ENCODE data around the gene SEMA4G. TPM values are rescaled to one million over a fixed set of nuclear protein-coding genes. Genes with fewer than 3 reads are reported as not detected.

Gene SEMA4G
- total and polyA plus RNA-seq, 2 of the 13 experiments (the other 11 are each of a cell fraction or from before 2014, with no cell fraction given), result 46.2 to 207 TPM

GRCh38 chr10:100972115-100972903 is 3.0 kb downstream of the SEMA4G start (continued):
- no peak for TF ChIP-seq ZBTB38 (CRISPR knock-in tag; IDR thresholded peaks at IDR 0.05)
- TF ChIP-seq ZNF510 (CRISPR knock-in tag; IDR thresholded peaks at IDR 0.05; ENCODE audit: low read depth), result 0 out of 2 replicates have a peak, but pooled peaks have one; percentile 57
- TF ChIP-seq ZIK1 (CRISPR knock-in tag; IDR thresholded peaks at IDR 0.05; ENCODE audit: borderline replicate concordance, low read depth), result 0 out of 2 replicates have a peak, but pooled peaks have one; percentile 8
- TF ChIP-seq, protein P1, sequence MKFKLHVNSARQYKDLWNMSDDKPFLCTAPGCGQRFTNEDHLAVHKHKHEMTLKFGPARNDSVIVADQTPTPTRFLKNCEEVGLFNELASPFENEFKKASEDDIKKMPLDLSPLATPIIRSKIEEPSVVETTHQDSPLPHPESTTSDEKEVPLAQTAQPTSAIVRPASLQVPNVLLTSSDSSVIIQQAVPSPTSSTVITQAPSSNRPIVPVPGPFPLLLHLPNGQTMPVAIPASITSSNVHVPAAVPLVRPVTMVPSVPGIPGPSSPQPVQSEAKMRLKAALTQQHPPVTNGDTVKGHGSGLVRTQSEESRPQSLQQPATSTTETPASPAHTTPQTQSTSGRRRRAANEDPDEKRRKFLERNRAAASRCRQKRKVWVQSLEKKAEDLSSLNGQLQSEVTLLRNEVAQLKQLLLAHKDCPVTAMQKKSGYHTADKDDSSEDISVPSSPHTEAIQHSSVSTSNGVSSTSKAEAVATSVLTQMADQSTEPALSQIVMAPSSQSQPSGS (CRISPR knock-in tag; IDR thresholded peaks at IDR 0.05), result no peak
- TF ChIP-seq ZNF496 (CRISPR knock-in tag; IDR thresholded peaks at IDR 0.05; ENCODE audit: insufficient replicate concordance), result no peak
- TF ChIP-seq ZNF138 (CRISPR knock-in tag; IDR thresholded peaks at IDR 0.05; ENCODE audit: low read depth), result no peak
- 0 out of 2 replicates have a peak, but pooled peaks have one; percentile 29 for TF ChIP-seq ZSCAN29 (CRISPR knock-in tag; conservative IDR thresholded peaks at IDR 0.05)
- TF ChIP-seq POLR2AphosphoS5 (IDR thresholded peaks at IDR 0.05; ENCODE audit: low read depth, low read length), result peak; percentile 30; the same call in 1 of the 2 replicates
- TF ChIP-seq ZBTB10 (CRISPR knock-in tag; IDR thresholded peaks at IDR 0.05; ENCODE audit: borderline replicate concordance), result 0 out of 2 replicates have a peak, but pooled peaks have one; percentile 36
- TF ChIP-seq ZNF549 (CRISPR knock-in tag; IDR thresholded peaks at IDR 0.05), result no peak
- TF ChIP-seq MTA3 (CRISPR knock-in tag; IDR thresholded peaks at IDR 0.05), result no peak
- TF ChIP-seq ATF7-NPFF (CRISPR knock-in tag; IDR thresholded peaks at IDR 0.05; ENCODE audit: low read depth), result no peak
- TF ChIP-seq SP1 (IDR thresholded peaks at IDR 0.05), result no peak
- TF ChIP-seq SP1 (CRISPR knock-in tag; IDR thresholded peaks at IDR 0.05), result no peak
- no peak for TF ChIP-seq SCMH1 (CRISPR knock-in tag; IDR thresholded peaks at IDR 0.05; ENCODE audit: borderline replicate concordance)
- no peak for TF ChIP-seq NFIC (IDR thresholded peaks at IDR 0.05; ENCODE audit: low read length)
- TF ChIP-seq ZNF597 (CRISPR knock-in tag; IDR thresholded peaks at IDR 0.05), result no peak
- no peak for TF ChIP-seq ZNF3 (CRISPR knock-in tag; IDR thresholded peaks at IDR 0.05)
- TF ChIP-seq HOXA5 (CRISPR knock-in tag; IDR thresholded peaks at IDR 0.05), result no peak
- TF ChIP-seq RCOR2 (CRISPR knock-in tag; IDR thresholded peaks at IDR 0.05), result no peak
- 0 out of 4 replicates have a peak, but pooled peaks have one; percentile 3 to 10 for TF ChIP-seq POLR2A (IDR thresholded peaks at IDR 0.05; ENCODE audit: insufficient read depth in 1 of 2, low read depth in 2 of 2, low read length in 2 of 2)
- no peak for TF ChIP-seq RORA (CRISPR knock-in tag; IDR thresholded peaks at IDR 0.05)
- TF ChIP-seq RARA (CRISPR knock-in tag; IDR thresholded peaks at IDR 0.05), result peak; percentile 34; the same call in 1 of the 2 replicates
- TF ChIP-seq ZNF292 (CRISPR knock-in tag; IDR thresholded peaks at IDR 0.05; ENCODE audit: borderline replicate concordance, low read depth), result no peak
- TF ChIP-seq GTF2F1 (IDR thresholded peaks at IDR 0.05; ENCODE audit: low read length), result no peak
- TF ChIP-seq MTF1 (CRISPR knock-in tag; IDR thresholded peaks at IDR 0.05), result no peak
- no peak for TF ChIP-seq ESRRA (CRISPR knock-in tag; IDR thresholded peaks at IDR 0.05; ENCODE audit: low read depth)
- no peak for TF ChIP-seq ZNF678 (CRISPR knock-in tag; IDR thresholded peaks at IDR 0.05)
